Peyer's patch (tissue), 4 donors: Measurements from ENCODE around the gene CHN2.

ENCODE experiments used
- CTCF ChIP-seq, 6 experiments: fragments of 450-650 bp in 4 of 6; fragments of 200-600 bp in 2 of 6; sonication (generic) in 1 of 6; IDR thresholded peaks; one replicate each; pipeline ENCODE4 v1.5.1; 2017 to 2019; ENCODE audit warnings: antibody characterized with exemption in 6 of 6, mild to moderate bottlenecking in 3 of 6, moderate library complexity in 1 of 6
- POLR2A ChIP-seq, 2 donors: fragments of 450-650 bp; IDR thresholded peaks; one replicate each; pipeline ENCODE4 v1.5.1; 2017; ENCODE audit warnings: antibody characterized with exemption in 2 of 2, mild to moderate bottlenecking in 2 of 2, moderate library complexity in 2 of 2

GRCh38 chr7:29214056-29214455, 19.5 kb downstream of the CHN2 start:
- no peak for TF ChIP-seq CTCF (IDR thresholded peaks at IDR 0.05)
- TF ChIP-seq POLR2A (IDR thresholded peaks at IDR 0.05): no peak
